Stimulated activated CD8-positive, alpha-beta memory T cell treated with anti-CD3 and anti-CD28 coated beads, Interleukin-15, amount 100 ng/mL, for 4 hours (primary cell): ENCODE measurements around the gene LRRC3.

Experiments
- DNase-seq, 2 donors: peaks; one replicate each; pipeline ENCODE4 v3.0.0-alpha.2; 2020; ENCODE audit warnings: low read depth in 2 of 2

LRRC3 gene

DNA sequence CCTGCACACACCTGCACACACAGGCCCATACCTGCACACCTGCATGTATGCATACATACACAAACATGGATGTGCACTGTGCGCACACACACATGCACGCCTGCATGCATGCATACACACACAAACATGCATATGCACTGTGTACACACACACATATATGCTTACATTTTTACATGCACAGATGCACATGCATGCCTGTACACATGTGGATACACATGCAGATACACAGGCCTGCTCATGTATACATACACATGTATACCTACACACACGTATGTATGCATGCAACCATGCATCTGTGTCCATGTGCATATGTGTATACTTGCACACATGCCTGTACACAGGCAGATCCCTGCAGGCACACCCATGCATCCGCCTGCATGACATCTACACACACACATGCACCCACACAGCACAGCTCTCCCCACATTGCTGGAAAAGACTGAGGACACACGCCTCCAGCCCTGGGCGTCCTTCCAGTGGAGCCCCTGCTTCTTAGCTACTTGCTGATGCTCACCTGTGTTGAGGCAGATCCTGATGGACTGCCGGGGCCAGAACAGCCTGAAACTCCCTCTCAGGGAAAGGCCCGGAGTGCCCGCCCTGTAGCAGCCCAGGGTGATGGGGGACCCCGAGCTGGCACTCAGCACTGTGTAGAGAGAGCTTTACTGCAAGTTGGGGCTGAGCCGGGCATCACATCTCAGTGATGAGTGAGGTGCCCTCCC lies 56.1 kb downstream of the LRRC3 start:
- no peak for DNase-seq
